RWPE2 (cell line): ENCODE measurements around the gene KIF3A.

Experiments
- ATAC-seq: fragments of 200-7000 bp; cut with Tn5 transposase; 3 replicates; pipeline ENCODE4 v1.9.1; 2021; ENCODE audit warnings: low read depth
- DNase-seq: peaks from one replicate; pipeline ENCODE4 v3.0.0-alpha.2; 2020; ENCODE audit warnings: low spot score
- H3K27ac ChIP-seq: fragments of 450-650 bp; 2 replicates; pipeline ENCODE4 v1.5.1; 2017; ENCODE audit warnings: mild to moderate bottlenecking; ENCODE audit not compliant: poor library complexity, severe bottlenecking
- H3K27me3 ChIP-seq: fragments of 250-450 bp; sonication (Bioruptor Pico); 2 replicates; pipeline ENCODE4 v1.5.1; 2021; ENCODE audit warnings: mild to moderate bottlenecking, moderate library complexity; ENCODE audit not compliant: insufficient read depth, poor library complexity, severe bottlenecking
- H3K36me3 ChIP-seq: fragments of 250-450 bp; sonication (Bioruptor Pico); 2 replicates; pipeline ENCODE4 v1.5.1; 2020; ENCODE audit warnings: low read depth, mild to moderate bottlenecking, moderate library complexity
- H3K4me1 ChIP-seq: fragments of 250-450 bp; sonication (Bioruptor Pico); 2 replicates; pipeline ENCODE4 v1.5.1; 2021; ENCODE audit warnings: mild to moderate bottlenecking, moderate library complexity; ENCODE audit not compliant: insufficient read depth, poor library complexity, severe bottlenecking
- H3K4me3 ChIP-seq: fragments of 250-450 bp; sonication (Bioruptor Pico); 2 replicates; pipeline ENCODE4 v1.5.1; 2021; ENCODE audit warnings: mild to moderate bottlenecking, moderate library complexity; ENCODE audit not compliant: severe bottlenecking
- H3K9me3 ChIP-seq: fragments of 250-450 bp; sonication (Bioruptor Pico); 2 replicates; pipeline ENCODE4 v1.5.1; 2021; ENCODE audit warnings: mild to moderate bottlenecking, moderate library complexity; ENCODE audit not compliant: severe bottlenecking
- TF ChIP-seq, protein P1 (sequence below): fragments of 450-650 bp; IDR thresholded peaks from one replicate; pipeline ENCODE4 v1.5.1; 2017; ENCODE audit warnings: mild to moderate bottlenecking, moderate library complexity; ENCODE audit not compliant: poor library complexity, severe bottlenecking

The KIF3A gene

DNA sequence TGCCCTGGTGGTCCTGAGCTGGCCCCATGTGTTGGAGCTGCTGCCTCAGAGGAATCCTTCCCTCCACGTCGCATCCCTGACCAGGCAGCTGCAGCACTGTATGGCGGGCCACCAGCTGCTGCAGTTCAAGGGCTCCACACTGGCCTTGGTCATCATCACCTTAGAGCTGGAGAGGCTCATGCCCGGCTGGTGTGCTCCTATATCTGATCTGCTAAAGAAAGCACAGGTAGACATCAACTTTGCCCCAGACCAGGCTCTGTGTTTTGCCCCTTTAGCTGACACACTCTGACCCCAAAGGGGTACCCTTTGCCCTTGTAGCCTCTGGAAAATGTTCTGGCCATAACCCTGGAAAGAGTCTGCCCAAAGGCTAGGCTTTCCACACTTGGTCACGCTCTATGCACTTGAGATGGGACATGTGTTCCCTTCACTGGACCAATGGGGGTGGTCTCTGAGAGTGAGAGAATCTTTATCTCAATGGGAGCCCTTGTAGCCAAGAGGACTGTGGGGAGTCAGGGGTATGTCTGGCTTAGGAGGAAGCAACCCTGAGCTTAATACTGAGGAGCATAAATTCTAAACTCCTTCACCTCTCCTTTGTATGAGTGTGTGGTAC is 14.7 kb upstream of the KIF3A start:
- DNase-seq, result no peak
- Histone ChIP-seq H3K4me1 (no peaks in the 10 kb centered on the region), H3K27me3 (no peaks in the 10 kb centered on the region), H3K4me3 (no peak overlapping the region), H3K27ac (no peak overlapping the region), H3K9me3 (no peaks in the 10 kb centered on the region), H3K36me3 (0 out of 2 replicates have a peak, but pooled peaks cover under 1% of the 10 kb centered on the region)
- TF ChIP-seq, protein P1, sequence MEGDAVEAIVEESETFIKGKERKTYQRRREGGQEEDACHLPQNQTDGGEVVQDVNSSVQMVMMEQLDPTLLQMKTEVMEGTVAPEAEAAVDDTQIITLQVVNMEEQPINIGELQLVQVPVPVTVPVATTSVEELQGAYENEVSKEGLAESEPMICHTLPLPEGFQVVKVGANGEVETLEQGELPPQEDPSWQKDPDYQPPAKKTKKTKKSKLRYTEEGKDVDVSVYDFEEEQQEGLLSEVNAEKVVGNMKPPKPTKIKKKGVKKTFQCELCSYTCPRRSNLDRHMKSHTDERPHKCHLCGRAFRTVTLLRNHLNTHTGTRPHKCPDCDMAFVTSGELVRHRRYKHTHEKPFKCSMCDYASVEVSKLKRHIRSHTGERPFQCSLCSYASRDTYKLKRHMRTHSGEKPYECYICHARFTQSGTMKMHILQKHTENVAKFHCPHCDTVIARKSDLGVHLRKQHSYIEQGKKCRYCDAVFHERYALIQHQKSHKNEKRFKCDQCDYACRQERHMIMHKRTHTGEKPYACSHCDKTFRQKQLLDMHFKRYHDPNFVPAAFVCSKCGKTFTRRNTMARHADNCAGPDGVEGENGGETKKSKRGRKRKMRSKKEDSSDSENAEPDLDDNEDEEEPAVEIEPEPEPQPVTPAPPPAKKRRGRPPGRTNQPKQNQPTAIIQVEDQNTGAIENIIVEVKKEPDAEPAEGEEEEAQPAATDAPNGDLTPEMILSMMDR, result no peak
- no peak for ATAC-seq

DNA sequence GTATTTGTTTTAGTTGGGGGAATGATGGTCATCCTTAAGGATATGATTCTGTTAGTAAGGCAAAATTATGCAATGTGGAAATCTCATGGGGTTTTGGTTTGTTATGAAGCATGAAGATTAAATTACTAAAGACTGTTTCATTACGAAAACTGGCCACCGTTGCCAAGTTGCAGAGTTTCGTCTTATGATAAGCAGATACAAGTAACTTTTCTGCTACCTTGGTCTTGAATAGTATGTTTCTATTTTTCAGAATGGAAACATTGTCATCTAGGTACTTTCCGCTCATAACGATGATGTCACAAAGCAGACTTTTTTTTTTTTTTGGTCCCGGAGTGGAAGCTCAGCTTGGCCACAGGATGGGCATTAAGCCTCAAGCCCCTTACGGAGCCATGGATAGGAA is 14.1 kb upstream of the KIF3A start:
- H3K36me3 ChIP-seq, result no peaks in the 10 kb centered on the region
- DNase-seq (no peak), ATAC-seq (no peak)
- H3K4me3 ChIP-seq, result no peak overlapping the region
- peaks cover 3% of the 10 kb centered on the region for H3K4me1 ChIP-seq
- TF ChIP-seq, protein P1, result no peak
- H3K27me3 ChIP-seq, result no peaks in the 10 kb centered on the region
- no peaks in the 10 kb centered on the region for H3K9me3 ChIP-seq
- no peak overlapping the region for H3K27ac ChIP-seq

DNA sequence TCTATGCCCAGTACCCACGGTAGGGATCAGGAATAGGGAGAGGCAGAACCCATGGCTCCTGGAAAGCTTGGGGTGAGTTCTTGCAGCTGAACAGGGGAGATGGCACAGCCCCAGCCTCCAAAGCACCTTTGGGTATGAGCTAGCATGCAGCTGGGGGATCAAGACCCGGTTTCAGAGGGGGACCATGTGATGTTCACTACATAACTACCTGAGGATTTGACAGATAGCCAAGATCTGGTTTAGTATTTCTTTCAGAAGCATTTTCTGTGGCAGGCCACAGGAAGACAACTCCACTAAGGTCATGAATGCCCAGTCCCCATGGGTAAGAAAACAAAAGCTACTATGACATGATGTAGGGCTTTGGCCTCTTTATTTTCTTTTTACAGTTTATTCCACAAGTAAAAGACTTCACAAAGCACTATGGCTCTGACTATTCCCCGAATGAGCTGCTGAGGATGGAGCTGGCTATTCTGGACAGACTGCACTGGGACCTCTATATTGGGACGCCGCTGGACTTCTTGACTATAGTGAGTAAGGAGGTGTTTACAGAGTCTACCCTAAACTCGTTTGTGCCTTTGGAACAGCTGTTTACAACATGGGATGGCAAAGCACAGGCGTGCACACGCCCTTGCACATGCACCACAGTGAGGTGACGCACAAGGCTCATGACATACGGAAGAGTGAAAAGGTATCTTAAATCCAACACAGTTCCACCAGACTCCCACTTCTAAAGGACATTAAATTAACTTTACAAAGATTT is 13.3 kb upstream of the KIF3A start:
- DNase-seq (no peak), ATAC-seq (no peak)
- Histone ChIP-seq H3K4me1 (peaks cover 3% of the 10 kb centered on the region), H3K4me3 (no peak overlapping the region), H3K9me3 (no peaks in the 10 kb centered on the region), H3K36me3 (no peaks in the 10 kb centered on the region), H3K27me3 (no peaks in the 10 kb centered on the region), H3K27ac (no peak overlapping the region)
- TF ChIP-seq, protein P1, result no peak

DNA sequence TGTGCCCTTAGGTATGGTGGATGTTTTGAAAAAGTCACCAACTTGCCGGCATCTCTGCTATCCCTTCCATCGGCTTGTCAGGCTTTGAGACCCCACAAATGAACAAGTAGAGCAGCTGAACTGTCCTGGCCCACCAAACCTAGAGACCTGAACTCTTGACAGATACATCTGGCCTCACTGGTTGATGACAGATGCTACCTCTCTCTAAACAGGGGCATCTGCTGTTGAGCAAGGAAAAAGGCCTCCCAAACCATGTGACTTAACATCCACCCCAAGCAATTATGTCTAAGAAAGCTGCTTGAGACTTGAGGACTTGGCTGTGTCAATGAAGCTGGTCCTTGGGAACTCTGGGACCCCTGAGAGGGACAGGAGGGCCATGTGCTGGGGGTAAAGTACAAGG is 12.2 kb upstream of the KIF3A start:
- no peak for ATAC-seq
- TF ChIP-seq, protein P1, result no peak
- no peaks in the 10 kb centered on the region for H3K27me3 ChIP-seq

DNA sequence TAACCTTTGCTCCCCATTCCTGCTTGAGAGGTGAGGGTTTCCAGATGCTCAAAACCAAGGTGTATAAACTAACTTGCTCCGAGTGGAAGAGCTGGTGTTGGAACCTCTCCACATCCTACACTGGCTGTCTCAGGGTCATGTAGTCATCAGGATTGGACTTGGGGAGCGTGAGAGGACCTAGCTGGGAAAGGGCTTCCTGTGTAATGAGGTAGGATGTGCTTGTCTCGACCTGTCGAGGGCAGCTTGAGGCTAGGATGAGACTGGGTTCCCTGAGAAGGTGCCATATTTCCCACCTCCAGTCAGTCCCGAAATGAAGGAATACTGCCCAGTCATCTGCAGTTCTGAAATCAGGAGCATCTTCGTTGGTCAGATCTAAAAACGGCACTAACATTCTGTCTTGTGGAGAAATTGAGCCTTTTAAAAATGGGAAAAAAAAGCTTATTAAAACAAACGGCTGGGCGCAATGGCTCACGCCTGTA is 11.2 kb upstream of the KIF3A start:
- Histone ChIP-seq H3K27me3 (no peaks in the 10 kb centered on the region), H3K9me3 (no peaks in the 10 kb centered on the region), H3K36me3 (no peaks in the 10 kb centered on the region), H3K4me1 (peaks cover 3% of the 10 kb centered on the region), H3K4me3 (no peak overlapping the region), H3K27ac (no peak overlapping the region)
- ATAC-seq (no peak; the same call in 2 of the 3 replicates), DNase-seq (no peak)
- TF ChIP-seq, protein P1, result no peak

More for the DNA sequence above, 12.2 kb upstream of the KIF3A start:
- no peak overlapping the region for H3K4me3 ChIP-seq
- H3K36me3 ChIP-seq, result no peaks in the 10 kb centered on the region
- peaks cover 3% of the 10 kb centered on the region for H3K4me1 ChIP-seq
- no peaks in the 10 kb centered on the region for H3K9me3 ChIP-seq
- H3K27ac ChIP-seq, result no peak overlapping the region
- DNase-seq, result no peak
